Sigmoid colon (tissue), 4 donors: ENCODE data around the gene LRRC57.

ENCODE experiments used
- CTCF ChIP-seq, 4 experiments: fragments of 450-650 bp in 3 of 4; fragments of 200-600 bp in 1 of 4; IDR thresholded peaks; one replicate each; pipeline ENCODE4 v1.5.1; 2016 to 2019; ENCODE audit warnings: antibody characterized with exemption in 4 of 4, mild to moderate bottlenecking in 3 of 4, moderate library complexity in 2 of 4
- EP300 ChIP-seq, 4 donors: sonication (generic); formaldehyde crosslinking; IDR thresholded peaks; one replicate each; pipeline ENCODE4 v1.6.1; 2017; ENCODE audit warnings: antibody characterized with exemption in 4 of 4
- POLR2A ChIP-seq, 2 donors: fragments of 450-650 bp; IDR thresholded peaks; one replicate each; pipeline ENCODE4 v1.6.1; 2016; ENCODE audit warnings: antibody characterized with exemption in 2 of 2, mild to moderate bottlenecking in 2 of 2, moderate library complexity in 2 of 2
- POLR2AphosphoS5 ChIP-seq, 4 donors: sonication (generic); formaldehyde crosslinking; IDR thresholded peaks; one replicate each; pipeline ENCODE4 v1.6.1; 2017; ENCODE audit warnings: antibody characterized with exemption in 4 of 4

- TF ChIP-seq CTCF (IDR thresholded peaks at IDR 0.05) (no peak), POLR2A (IDR thresholded peaks at IDR 0.05) (no peak), EP300 (IDR thresholded peaks at IDR 0.05) (no peak), POLR2AphosphoS5 (IDR thresholded peaks at IDR 0.05) (no peak)
Observed at GRCh38 chr15:42504631-42505030, 44.0 kb downstream of the LRRC57 start.
